Measurements from ENCODE around the gene PDGFC.

PDGFC gene

DNA sequence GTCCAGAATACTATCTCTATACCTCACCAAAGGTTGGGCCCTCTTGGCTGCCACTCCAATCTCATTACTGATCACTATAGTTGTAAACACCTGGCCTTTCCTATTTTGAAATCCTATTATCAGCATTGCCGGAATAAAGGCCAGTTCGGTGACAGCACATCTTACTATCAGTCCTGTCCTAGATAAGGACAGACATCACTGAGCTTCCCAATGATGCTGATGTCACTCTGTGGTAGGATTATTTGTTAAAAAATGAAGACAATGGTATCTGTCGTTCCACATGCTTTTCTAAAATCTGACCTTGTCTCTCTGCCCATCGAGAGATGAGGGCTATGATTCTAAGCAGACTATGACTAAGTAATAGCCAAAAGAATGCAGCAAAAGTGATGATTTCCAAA, 260.4 kb downstream of the PDGFC start:
- no peak overlapping the region for H3K27ac ChIP-seq (ENCODE audit: low read depth, low read length)
- H3K4me3 ChIP-seq (ENCODE audit: low read depth, low read length), result no peak overlapping the region
- no peaks in the 10 kb centered on the region for H3K27me3 ChIP-seq (ENCODE audit: control insufficient read depth, insufficient read depth, low read length)
- no peaks in the 10 kb centered on the region for H3K36me3 ChIP-seq (ENCODE audit: control insufficient read depth, insufficient read depth, low read length)
- no peaks in the 10 kb centered on the region for H3K4me1 ChIP-seq (ENCODE audit: control insufficient read depth, insufficient read depth, low read length)
- H3K9ac ChIP-seq (ENCODE audit: low read length), result no peak overlapping the region
- no peaks in the 10 kb centered on the region for H3K9me3 ChIP-seq (ENCODE audit: control insufficient read depth, insufficient read depth, low read depth, low read length)

Data from HUES6 (cell line).